Breast epithelium (tissue), 3 donors: ENCODE measurements around the gene CAB39L.

Experiments
- CTCF ChIP-seq, 3 donors: fragments of 450-650 bp; IDR thresholded peaks; one replicate each; pipeline ENCODE4 v1.5.1; 2016 to 2017; ENCODE audit warnings: antibody characterized with exemption in 3 of 3, mild to moderate bottlenecking in 3 of 3, moderate library complexity in 3 of 3
- POLR2A ChIP-seq: fragments of 450-650 bp; IDR thresholded peaks from one replicate; pipeline ENCODE4 v1.6.1; 2016; ENCODE audit warnings: antibody characterized with exemption, mild to moderate bottlenecking, moderate library complexity
- POLR2AphosphoS5 ChIP-seq, 3 donors: sonication (generic); formaldehyde crosslinking; IDR thresholded peaks; one replicate each; pipeline ENCODE4 v1.6.1; 2017; ENCODE audit warnings: antibody characterized with exemption in 3 of 3

GRCh38 chr13:49351871-49352270 is 92.0 kb downstream of the CAB39L start:
- TF ChIP-seq CTCF (IDR thresholded peaks at IDR 0.05) (no peak), POLR2A (no peak), POLR2AphosphoS5 (IDR thresholded peaks at IDR 0.05) (no peak)
